IPS-18a (cell line): ENCODE data around the gene SHROOM1.

Source experiments
- H3K27ac ChIP-seq: one replicate; pipeline ENCODE4 v1.5.1; 2013; ENCODE audit warnings: low read length
- H3K27me3 ChIP-seq: one replicate; pipeline ENCODE4 v1.6.1; 2013; ENCODE audit warnings: mild to moderate bottlenecking, low read length; ENCODE audit not compliant: control insufficient read depth, insufficient read depth
- H3K36me3 ChIP-seq: one replicate; pipeline ENCODE4 v1.6.1; 2013; ENCODE audit warnings: low read depth, low read length; ENCODE audit not compliant: control insufficient read depth
- H3K4me1 ChIP-seq: one replicate; pipeline ENCODE4 v1.6.1; 2013; ENCODE audit warnings: low read depth, low read length; ENCODE audit not compliant: control insufficient read depth
- H3K4me3 ChIP-seq: one replicate; pipeline ENCODE4 v1.5.1; 2013; ENCODE audit warnings: low read length
- H3K9ac ChIP-seq: one replicate; pipeline ENCODE4 v1.6.1; 2013; ENCODE audit warnings: mild to moderate bottlenecking, low read length, moderate library complexity
- H3K9me3 ChIP-seq: one replicate; pipeline ENCODE4 v1.6.1; 2013; ENCODE audit warnings: low read depth, low read length; ENCODE audit not compliant: control insufficient read depth

The SHROOM1 gene

DNA sequence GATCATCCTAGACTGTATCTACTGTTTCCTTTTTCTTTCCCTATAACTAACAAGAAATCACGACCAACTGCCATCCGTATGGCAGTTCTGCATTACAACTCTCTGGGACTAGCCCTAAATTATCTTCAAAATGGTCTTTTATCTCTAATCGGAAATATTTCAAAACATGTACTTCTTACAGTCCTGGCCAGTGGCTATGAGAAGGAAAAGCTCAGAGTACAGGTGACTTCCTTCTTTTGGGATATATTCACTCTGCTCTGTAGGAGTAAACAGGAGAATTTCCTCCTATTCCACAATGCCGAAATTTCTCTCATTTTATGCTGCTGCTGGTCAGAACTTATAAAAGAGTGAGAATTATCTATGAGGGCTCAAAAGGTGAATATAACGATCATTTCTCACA, 51.6 kb downstream of the SHROOM1 start:
- H3K27ac ChIP-seq, result no peak overlapping the region
- H3K9ac ChIP-seq, result no peak overlapping the region
- H3K27me3 ChIP-seq, result peaks cover 50% of the 10 kb centered on the region
- H3K4me3 ChIP-seq, result no peak overlapping the region
- no peaks in the 10 kb centered on the region for H3K9me3 ChIP-seq
- peaks cover 10% of the 10 kb centered on the region for H3K4me1 ChIP-seq
- H3K36me3 ChIP-seq, result no peaks in the 10 kb centered on the region

DNA sequence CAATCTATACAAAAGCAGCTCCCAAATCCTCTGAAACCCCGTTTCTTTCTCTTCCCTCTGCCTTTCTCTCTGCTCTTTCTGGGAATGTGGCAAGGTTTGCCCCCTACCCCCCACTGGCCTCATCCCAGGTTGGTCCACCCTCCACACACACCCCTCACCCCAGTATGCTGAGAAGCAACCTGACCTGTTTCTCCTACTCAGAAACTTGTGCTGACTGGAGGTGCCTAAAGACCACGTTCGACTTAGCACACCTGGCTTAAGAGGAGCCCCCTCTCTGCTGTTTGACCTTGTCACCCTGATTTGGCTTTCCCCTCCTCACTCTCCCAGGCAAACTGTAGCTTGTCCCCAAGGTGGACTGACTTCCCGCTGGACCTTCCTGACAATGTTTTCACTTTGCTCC, 52.3 kb downstream of the SHROOM1 start:
- Histone ChIP-seq H3K36me3 (no peaks in the 10 kb centered on the region), H3K9me3 (no peaks in the 10 kb centered on the region), H3K27me3 (peaks cover 50% of the 10 kb centered on the region), H3K4me3 (peak overlapping the region; percentile 76), H3K4me1 (peaks cover 10% of the 10 kb centered on the region), H3K9ac (no peak overlapping the region), H3K27ac (no peak overlapping the region)

DNA sequence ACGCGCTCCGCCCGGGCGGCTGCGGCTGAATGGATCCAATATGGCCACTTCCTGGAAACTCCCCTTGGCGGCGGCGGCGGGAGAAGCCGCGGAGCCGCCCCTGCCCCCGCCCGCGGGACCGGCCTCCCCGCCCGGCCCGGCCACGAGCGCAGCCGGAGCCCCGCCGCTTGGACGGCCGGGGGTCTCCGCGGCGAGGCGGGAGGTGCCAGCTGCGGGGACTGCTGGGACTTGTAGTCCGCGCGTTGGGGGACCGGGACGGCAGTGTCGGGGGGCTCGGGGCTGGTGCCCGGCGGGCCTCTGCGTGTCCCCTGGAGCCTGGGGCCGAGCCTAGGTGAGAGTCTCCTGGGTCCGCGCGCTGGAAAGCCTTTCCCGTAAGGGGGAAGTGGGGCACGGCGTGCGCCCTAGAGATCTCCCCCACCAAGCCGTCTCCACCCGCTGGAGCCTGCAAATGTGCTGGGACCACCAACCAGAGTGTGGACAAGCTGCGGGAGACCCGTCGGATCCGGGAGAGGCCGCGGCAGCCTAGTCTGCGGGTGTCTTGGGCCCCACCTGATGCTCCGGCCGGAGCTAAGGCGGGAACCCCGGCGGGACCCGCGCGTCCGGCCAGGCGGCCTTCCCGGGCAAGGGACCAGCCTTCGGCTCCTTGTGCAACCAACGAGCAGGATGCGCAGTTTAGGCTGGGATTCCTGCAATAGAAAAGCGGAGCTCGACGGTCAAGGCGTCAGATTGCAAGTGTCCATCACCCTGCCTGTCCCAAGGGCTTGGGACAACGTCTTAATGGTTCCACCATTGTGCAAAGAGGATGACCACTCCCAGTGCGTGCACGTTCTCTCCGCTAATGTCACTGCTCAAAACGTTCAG, 53.0 kb downstream of the SHROOM1 start, which contains the start of gene SEPTIN8:
Gene SEPTIN8 (minus strand): TSS at position 31 of the 861 bp plus-strand sequence. CDS start 102 bp downstream, outside the sequence.
- H3K27ac ChIP-seq, result no peak within 1 kb of the TSS
- no peaks in the 10 kb centered on the region for H3K36me3 ChIP-seq
- H3K9ac ChIP-seq, result peak within 1 kb of the TSS; percentile 22
- H3K4me1 ChIP-seq, result peaks cover 10% of the 10 kb centered on the region
- no peaks in the 10 kb centered on the region for H3K9me3 ChIP-seq
- H3K4me3 ChIP-seq, result peak within 1 kb of the TSS; percentile 76
- peaks cover 50% of the 10 kb centered on the region for H3K27me3 ChIP-seq

DNA sequence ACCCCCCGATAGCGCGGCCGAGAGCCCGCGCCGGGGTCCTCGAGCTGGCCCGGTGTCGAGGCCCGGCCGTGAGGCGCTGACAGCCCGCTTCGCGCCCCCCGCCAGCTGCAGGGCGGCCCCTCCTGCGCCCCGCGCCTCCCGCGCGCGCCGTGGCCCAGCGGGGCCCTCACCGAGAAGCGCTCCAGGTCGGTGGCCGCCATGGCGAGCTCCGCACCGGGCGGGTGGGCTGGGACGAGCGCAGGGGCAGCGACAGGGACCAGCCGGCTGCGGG, 53.6 kb downstream of the SHROOM1 start:
- Histone ChIP-seq H3K9ac (no peak overlapping the region), H3K27ac (no peak overlapping the region), H3K27me3 (peaks cover 46% of the 10 kb centered on the region), H3K4me1 (peaks cover 13% of the 10 kb centered on the region), H3K36me3 (no peaks in the 10 kb centered on the region), H3K4me3 (peak overlapping the region; percentile 57), H3K9me3 (no peaks in the 10 kb centered on the region)

DNA sequence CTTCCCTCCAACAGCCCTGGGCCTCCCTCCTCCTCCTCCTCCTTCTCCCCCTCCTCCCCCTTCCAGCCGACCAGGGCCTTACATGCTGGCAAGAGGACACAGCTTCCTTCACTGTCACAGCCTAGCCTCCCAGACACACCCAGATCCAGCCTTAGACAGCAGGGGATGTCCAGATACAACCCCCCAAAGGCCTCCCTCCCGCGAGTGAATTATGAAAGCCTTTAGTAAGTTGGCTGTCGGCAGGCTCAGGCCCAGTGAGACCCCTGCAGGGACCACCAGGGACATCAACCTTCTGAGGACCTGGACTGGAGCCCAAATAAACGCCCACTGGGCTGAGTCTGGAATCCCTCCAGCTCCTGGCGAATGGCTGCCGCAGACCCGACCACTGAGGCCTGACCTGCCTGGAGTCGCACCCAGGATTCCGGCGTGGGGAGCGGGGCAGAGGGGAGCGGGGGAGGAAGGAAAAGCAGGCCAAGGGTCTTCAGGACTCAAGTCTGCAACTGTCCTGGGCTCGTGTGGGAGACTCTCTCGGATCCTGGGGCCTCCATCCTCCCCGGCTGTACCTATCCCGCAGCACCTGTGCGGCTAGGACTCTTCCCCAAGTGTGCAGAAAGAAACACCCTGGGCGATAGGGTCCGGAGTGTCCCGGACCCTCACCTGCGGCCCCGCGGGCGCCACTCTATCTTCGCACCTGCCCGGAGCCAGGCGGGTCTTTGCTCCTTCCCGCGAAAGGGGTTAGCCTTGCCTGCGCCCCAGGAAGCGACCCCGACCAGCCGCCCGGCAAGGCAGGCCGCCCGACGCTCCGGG, 54.1 kb downstream of the SHROOM1 start:
- Histone ChIP-seq H3K36me3 (no peaks in the 10 kb centered on the region), H3K4me1 (peaks cover 15% of the 10 kb centered on the region), H3K27ac (no peak overlapping the region), H3K9me3 (no peaks in the 10 kb centered on the region), H3K27me3 (peaks cover 44% of the 10 kb centered on the region), H3K9ac (peak overlapping the region; percentile 22), H3K4me3 (peak overlapping the region; percentile 57)

DNA sequence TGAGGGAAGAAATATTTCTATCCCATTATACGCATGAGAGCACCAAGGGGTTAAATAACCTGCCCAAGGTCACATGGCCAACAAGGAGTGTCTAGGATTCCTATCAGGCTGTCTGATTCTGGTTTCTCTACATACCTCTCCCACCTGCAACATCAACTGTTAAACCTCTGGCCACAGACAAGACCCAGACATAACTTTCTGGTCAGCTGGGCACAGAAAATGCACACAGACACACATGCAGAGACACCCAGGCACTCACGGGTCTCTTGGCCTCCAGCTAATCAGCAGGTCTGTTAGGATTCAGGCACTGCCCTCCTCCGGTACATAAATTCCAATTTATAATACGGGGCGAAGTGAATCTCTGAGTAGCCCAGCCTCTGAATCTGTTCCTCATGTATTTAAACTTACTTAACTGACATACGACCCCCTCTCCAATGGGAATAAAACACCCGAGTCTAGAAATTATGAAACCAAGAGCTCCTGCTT, 54.9 kb downstream of the SHROOM1 start:
- Histone ChIP-seq H3K27ac (no peak overlapping the region), H3K4me1 (peaks cover 21% of the 10 kb centered on the region), H3K9me3 (no peaks in the 10 kb centered on the region), H3K27me3 (peaks cover 44% of the 10 kb centered on the region), H3K9ac (no peak overlapping the region), H3K36me3 (no peaks in the 10 kb centered on the region), H3K4me3 (peak overlapping the region; percentile 57)

DNA sequence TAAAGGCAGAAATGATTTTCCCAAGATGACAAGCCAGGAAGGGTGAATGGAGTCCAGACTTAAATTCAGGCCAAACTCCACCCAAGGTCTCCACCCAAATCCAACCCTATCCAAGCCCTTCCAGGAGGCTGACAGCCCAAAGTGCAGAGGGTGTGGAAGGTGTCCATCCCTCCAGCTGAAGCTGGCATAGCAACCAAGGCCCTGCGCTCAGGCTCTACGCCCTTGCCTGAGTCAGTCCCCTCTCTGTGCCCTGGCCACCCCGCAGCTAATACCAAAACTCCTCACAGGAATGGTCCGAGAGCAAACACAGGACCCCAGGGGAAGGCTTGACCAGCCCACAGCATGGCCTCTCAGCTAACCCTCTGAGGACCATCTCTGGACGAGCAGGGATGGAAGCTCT, 55.6 kb downstream of the SHROOM1 start:
- Histone ChIP-seq H3K4me3 (no peak overlapping the region), H3K4me1 (peaks cover 22% of the 10 kb centered on the region), H3K27ac (no peak overlapping the region), H3K27me3 (peaks cover 44% of the 10 kb centered on the region), H3K36me3 (no peaks in the 10 kb centered on the region), H3K9me3 (no peaks in the 10 kb centered on the region), H3K9ac (no peak overlapping the region)

DNA sequence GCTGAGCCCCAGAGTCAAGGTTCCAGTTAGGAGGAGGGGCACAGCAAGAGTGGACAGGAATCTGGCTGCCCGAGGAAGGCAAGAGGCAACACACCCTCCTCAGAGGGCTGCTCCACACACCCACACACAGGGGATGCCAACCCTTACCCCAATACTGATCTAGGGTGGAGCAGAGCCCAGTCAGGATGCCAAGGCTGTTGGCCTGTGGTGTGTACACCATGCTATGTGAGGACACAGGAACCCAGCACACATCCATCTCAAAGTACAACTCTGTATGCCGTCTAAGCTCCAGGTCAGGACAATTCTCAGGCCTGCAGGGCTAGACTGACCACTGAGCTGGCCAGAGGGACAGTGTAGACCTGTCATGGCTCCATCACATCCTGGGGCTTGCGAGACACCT, 56.0 kb downstream of the SHROOM1 start:
- Histone ChIP-seq H3K4me1 (peaks cover 22% of the 10 kb centered on the region), H3K9me3 (no peaks in the 10 kb centered on the region), H3K9ac (no peak overlapping the region), H3K4me3 (no peak overlapping the region), H3K36me3 (no peaks in the 10 kb centered on the region), H3K27me3 (peaks cover 42% of the 10 kb centered on the region), H3K27ac (no peak overlapping the region)

DNA sequence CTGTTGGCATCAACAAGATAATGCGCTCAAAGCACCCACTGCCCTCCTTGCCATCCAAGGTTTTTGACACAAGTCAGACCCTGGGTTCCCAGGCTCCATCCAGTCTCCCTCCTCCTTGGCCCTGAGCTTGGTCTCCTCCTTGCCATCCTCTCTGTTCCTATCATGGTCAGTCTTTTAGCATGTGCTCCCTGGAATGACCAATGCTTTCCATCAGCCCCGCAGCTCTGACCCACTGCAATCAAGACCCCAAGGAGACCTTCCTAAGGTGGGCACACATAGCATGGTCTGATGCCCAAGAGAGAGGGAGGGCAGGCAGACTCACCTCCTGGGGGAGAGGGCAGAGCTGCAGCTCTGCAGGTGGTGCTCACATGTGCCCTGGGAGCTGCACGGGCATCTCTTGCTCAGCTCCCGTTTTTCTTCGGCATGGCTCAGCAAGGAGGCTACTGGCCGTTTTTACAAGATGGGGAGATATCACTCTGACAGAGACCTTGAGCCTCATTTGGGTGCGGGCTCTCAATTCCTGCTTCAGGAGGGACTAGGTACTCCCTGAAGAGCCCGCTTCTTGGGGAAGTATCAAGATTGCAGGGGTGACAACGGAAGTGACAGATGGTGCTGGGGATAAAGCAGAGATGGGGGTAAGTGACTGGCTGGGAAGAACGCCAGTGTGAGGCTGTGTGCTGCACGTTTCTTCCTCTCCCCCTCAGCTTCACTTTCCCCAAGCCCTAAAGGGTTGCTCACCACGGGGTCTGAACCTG, 56.7 kb downstream of the SHROOM1 start:
- no peak overlapping the region for H3K27ac ChIP-seq
- peaks cover 22% of the 10 kb centered on the region for H3K4me1 ChIP-seq
- no peak overlapping the region for H3K4me3 ChIP-seq
- H3K9me3 ChIP-seq, result no peaks in the 10 kb centered on the region
- no peak overlapping the region for H3K9ac ChIP-seq
- H3K36me3 ChIP-seq, result no peaks in the 10 kb centered on the region
- H3K27me3 ChIP-seq, result peaks cover 35% of the 10 kb centered on the region

DNA sequence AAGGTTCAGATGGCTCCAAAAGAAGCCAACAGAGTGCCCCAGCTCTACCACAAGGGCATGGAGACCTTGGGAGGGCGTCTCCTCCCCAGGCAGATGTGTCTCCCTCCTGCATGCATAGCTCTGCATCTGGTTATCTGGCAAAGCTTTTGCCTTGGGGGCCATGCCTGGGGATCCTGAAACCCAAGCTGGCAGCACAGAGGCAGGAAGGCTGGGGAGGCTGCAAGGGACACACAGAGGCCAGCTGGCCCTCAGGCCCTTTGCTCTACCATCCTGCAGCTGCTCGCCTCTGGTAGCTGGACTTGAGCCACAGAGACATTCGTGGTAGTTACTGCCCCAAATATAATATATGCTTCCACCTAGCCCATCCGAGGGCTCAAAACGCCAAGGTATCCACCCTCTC, 57.3 kb downstream of the SHROOM1 start:
- Histone ChIP-seq H3K36me3 (no peaks in the 10 kb centered on the region), H3K9ac (no peak overlapping the region), H3K4me3 (no peak overlapping the region), H3K27ac (no peak overlapping the region), H3K9me3 (no peaks in the 10 kb centered on the region), H3K27me3 (peaks cover 29% of the 10 kb centered on the region), H3K4me1 (peaks cover 22% of the 10 kb centered on the region)
